H9 (cell line): ENCODE data around the gene PDXK. TPM values are rescaled to one million over a fixed set of nuclear protein-coding genes. Genes with fewer than 3 reads are reported as not detected.
A peak's percentile ranks its signal among the peaks of the same experiment; 100 is the strongest.

Experiments used
- DNase-seq: peaks from one replicate; pipeline ENCODE4 v3.0.0-alpha.2; 2017
- H2AFZ ChIP-seq: one replicate; pipeline ENCODE4 v1.6.1; 2013; ENCODE audit warnings: mild to moderate bottlenecking, low read length, control low read depth, moderate library complexity
- H2AK5ac ChIP-seq: 2 replicates; pipeline ENCODE4 v1.6.1; 2013; ENCODE audit warnings: low read length, control low read depth, mixed read lengths; ENCODE audit not compliant: insufficient read length
- H2BK120ac ChIP-seq: one replicate; pipeline ENCODE4 v1.6.1; 2013; ENCODE audit warnings: low read depth, mild to moderate bottlenecking, low read length, control low read depth, inconsistent platforms; ENCODE audit not compliant: poor library complexity, severe bottlenecking
- H2BK12ac ChIP-seq: 2 replicates; pipeline ENCODE4 v1.6.1; 2013; ENCODE audit warnings: low read length, control low read depth, mixed read lengths, low read depth; ENCODE audit not compliant: insufficient read length
- H2BK15ac ChIP-seq: 2 replicates; pipeline ENCODE4 v1.6.1; 2013; ENCODE audit warnings: low read depth, low read length, control low read depth
- H2BK20ac ChIP-seq: one replicate; pipeline ENCODE4 v1.6.1; 2013; ENCODE audit warnings: low read depth, mild to moderate bottlenecking, low read length, control low read depth, inconsistent platforms; ENCODE audit not compliant: poor library complexity, severe bottlenecking
- H2BK5ac ChIP-seq: 2 replicates; pipeline ENCODE4 v1.6.1; 2013; ENCODE audit warnings: low read length, control low read depth, mixed read lengths; ENCODE audit not compliant: insufficient read length
- H3K14ac ChIP-seq: 2 replicates; pipeline ENCODE4 v1.6.1; 2013; ENCODE audit warnings: low read length, control low read depth; ENCODE audit not compliant: insufficient read depth
- H3K18ac ChIP-seq: 2 replicates; pipeline ENCODE4 v1.6.1; 2013; ENCODE audit warnings: low read depth, mild to moderate bottlenecking, mixed read lengths, low read length, control low read depth; ENCODE audit not compliant: insufficient read length
- H3K23ac ChIP-seq: 2 replicates; pipeline ENCODE4 v1.6.1; 2013; ENCODE audit warnings: low read length, control low read depth, mixed read lengths, low read depth; ENCODE audit not compliant: insufficient read length
- H3K23me2 ChIP-seq: 2 replicates; pipeline ENCODE4 v1.6.1; 2013; ENCODE audit warnings: low read depth, mild to moderate bottlenecking, mixed read lengths, low read length, control low read depth; ENCODE audit not compliant: insufficient read length, poor library complexity, severe bottlenecking
- H3K27ac ChIP-seq: 2 replicates; pipeline ENCODE4 v1.5.1; 2013; ENCODE audit warnings: low read length, control low read depth, mixed read lengths, low read depth; ENCODE audit not compliant: insufficient read length
- H3K27me3 ChIP-seq: 2 replicates; pipeline ENCODE4 v1.6.1; 2013; ENCODE audit warnings: low read length, control low read depth, inconsistent platforms; ENCODE audit not compliant: insufficient read depth
- H3K4ac ChIP-seq: 2 replicates; pipeline ENCODE4 v1.6.1; 2013; ENCODE audit warnings: low read depth, mild to moderate bottlenecking, control low read depth, inconsistent platforms, low read length, moderate library complexity
- H3K4me1 ChIP-seq: 2 replicates; pipeline ENCODE4 v1.6.1; 2013; ENCODE audit warnings: low read length, control low read depth, inconsistent platforms; ENCODE audit not compliant: insufficient read depth
- H3K4me2 ChIP-seq: 2 replicates; pipeline ENCODE4 v1.6.1; 2013; ENCODE audit warnings: low read length, control low read depth, mixed read lengths; ENCODE audit not compliant: insufficient read length, insufficient read depth
- H3K56ac ChIP-seq: 2 replicates; pipeline ENCODE4 v1.6.1; 2013; ENCODE audit warnings: low read depth, mild to moderate bottlenecking, mixed read lengths, low read length, control low read depth; ENCODE audit not compliant: insufficient read length
- H3K79me1 ChIP-seq: 2 replicates; pipeline ENCODE4 v1.6.1; 2013; ENCODE audit warnings: low read depth, mild to moderate bottlenecking, moderate library complexity, low read length, control low read depth, inconsistent platforms; ENCODE audit not compliant: insufficient read depth, poor library complexity, severe bottlenecking
- H3K79me2 ChIP-seq: 2 replicates; pipeline ENCODE4 v1.6.1; 2013; ENCODE audit warnings: low read length, control low read depth, inconsistent platforms; ENCODE audit not compliant: insufficient read depth
- H3K9ac ChIP-seq: 2 replicates; pipeline ENCODE4 v1.6.1; 2013; ENCODE audit warnings: low read length, control low read depth, mixed read lengths; ENCODE audit not compliant: insufficient read length; ENCODE audit errors: extremely low read depth
- H3K9me3 ChIP-seq: one replicate; pipeline ENCODE4 v1.6.1; 2013; ENCODE audit warnings: low read depth, low read length, inconsistent platforms; ENCODE audit not compliant: control insufficient read depth
- H3T11ph ChIP-seq: one replicate; pipeline ENCODE4 v1.6.1; 2013; ENCODE audit warnings: mild to moderate bottlenecking, low read length, control low read depth, inconsistent platforms
- H4K20me1 ChIP-seq: one replicate; pipeline ENCODE4 v1.6.1; 2013; ENCODE audit not compliant: control insufficient read depth, insufficient read length, insufficient read depth
- H4K5ac ChIP-seq: 2 replicates; pipeline ENCODE4 v1.6.1; 2013; ENCODE audit warnings: low read depth, mild to moderate bottlenecking, mixed read lengths, low read length, control low read depth; ENCODE audit not compliant: insufficient read length
- H4K8ac ChIP-seq: replicated peaks from 2 replicates; pipeline ENCODE4 v1.6.1; 2013; ENCODE audit warnings: low read length, control low read depth, mixed read lengths, low read depth; ENCODE audit not compliant: insufficient read length
- H4K91ac ChIP-seq: 2 replicates; pipeline ENCODE4 v1.6.1; 2013; ENCODE audit warnings: low read depth, mild to moderate bottlenecking, moderate library complexity, mixed read lengths, low read length, control low read depth; ENCODE audit not compliant: insufficient read length
- H3K27ac Mint-ChIP-seq, 3 experiments: 2 replicates in 2 of 3; 3 replicates in 1 of 3; pipeline ENCODE4 v1.8.0; 2020 to 2021; ENCODE audit warnings: mixed read lengths in 3 of 3, mild to moderate bottlenecking in 1 of 3, moderate library complexity in 1 of 3
- H3K27me3 Mint-ChIP-seq: 2 replicates; pipeline ENCODE4 v1.8.0; 2021; ENCODE audit warnings: low read depth, mild to moderate bottlenecking, moderate library complexity, mixed read lengths
- H3K36me3 Mint-ChIP-seq, 3 experiments: 2 replicates in 2 of 3; 3 replicates in 1 of 3; pipeline ENCODE4 v1.8.0; 2020 to 2021; ENCODE audit warnings: low read depth in 3 of 3, mixed read lengths in 3 of 3; ENCODE audit not compliant: insufficient read depth in 1 of 3
- H3K4me1 Mint-ChIP-seq, 2 experiments: 2 replicates each; pipeline ENCODE4 v1.8.0; 2020; ENCODE audit warnings: mixed read lengths in 2 of 2
- H3K4me3 Mint-ChIP-seq, 2 experiments: 2 replicates in 1 of 2; 3 replicates in 1 of 2; pipeline ENCODE4 v1.8.0; 2020 to 2021; ENCODE audit warnings: mild to moderate bottlenecking in 2 of 2, mixed read lengths in 2 of 2, moderate library complexity in 1 of 2
- H3K9me3 Mint-ChIP-seq, 2 experiments: 2 replicates in 1 of 2; 3 replicates in 1 of 2; pipeline ENCODE4 v1.8.0; 2020; ENCODE audit warnings: mild to moderate bottlenecking in 2 of 2, mixed read lengths in 2 of 2, moderate library complexity in 1 of 2
- CTCF ChIP-seq: fragments of 200-600 bp; sonication (generic); conservative IDR thresholded peaks from 3 replicates; pipeline ENCODE4 v1.8.0; 2021; ENCODE audit warnings: antibody characterized with exemption, mild to moderate bottlenecking
- WGBS: extraction: QIAGEN DNeasy Blood & Tissue Kit; methylation state at CpG from one replicate; pipeline ENCODE4 v1.1.7; 2013; ENCODE audit warnings: missing lambda C conversion rate, low lambda C conversion rate, mixed read lengths; ENCODE audit not compliant: insufficient read length; ENCODE audit errors: extremely low coverage; 5-methylcytosine and 5-hydroxymethylcytosine counted together
- total RNA-seq: library from RNA; stranded (reverse); gene quantifications from 2 replicates; pipeline ENCODE4 v1.2.1, GENCODE V29; 2021

Gene PDXK
- total RNA-seq, 1 experiment from 2014 or later = 109 TPM

- Mint-ChIP-seq H3K27ac (peak overlapping the region in 2 of 3 experiments; percentile 64 to 86; a peak in 2 of 7 replicates), H3K9me3 (no peaks in the 10 kb centered on the region), H3K4me1 (peaks cover 11 to 12% of the 10 kb centered on the region in 2 experiments), H3K36me3 (peaks cover 0 to 4% (median 0%) of the 10 kb centered on the region in 3 experiments; a peak in 2 of 7 replicates), H3K4me3 (peak overlapping the region in 1 of 2 experiments; percentile 11; a peak in 1 of 5 replicates), H3K27me3 (no peaks in the 10 kb centered on the region)
- no peak for TF ChIP-seq CTCF
- Histone ChIP-seq H2BK120ac (no peak overlapping the region), H2BK20ac (no peak overlapping the region), H3K27me3 (no peaks in the 10 kb centered on the region), H3K4me1 (no peaks in the 10 kb centered on the region), H4K5ac (no peak overlapping the region), H2BK12ac (no peak overlapping the region), H3K56ac (no peak overlapping the region), H3K79me2 (no peaks in the 10 kb centered on the region), H2BK5ac (no peak overlapping the region), H3K9me3 (no peaks in the 10 kb centered on the region), H2BK15ac (no peak overlapping the region), H3K27ac (no peak overlapping the region), H2AK5ac (no peak overlapping the region), H2AFZ (no peak overlapping the region), H3K14ac (no peak overlapping the region; the same call in 1 of the 2 replicates), H3K79me1 (no peaks in the 10 kb centered on the region), H3K23me2 (no peaks in the 10 kb centered on the region), H4K20me1 (no peaks in the 10 kb centered on the region), H3K18ac (no peak overlapping the region), H3T11ph (no peak overlapping the region), H3K23ac (no peak overlapping the region), H3K4me2 (no peak overlapping the region), H3K9ac (no peak overlapping the region), H4K91ac (no peak overlapping the region), H3K4ac (no peak overlapping the region), H4K8ac (no peak overlapping the region)
- DNase-seq = no peak
- no CpG with 5 or more reads among the region's 29 CpGs for WGBS
These were observed 16.8 kb upstream of the PDXK start for GRCh38 chr21:43701936-43702784.
